GM12878 (cell line): ENCODE measurements around the gene S100A2. TPM values are rescaled to one million over a fixed set of nuclear protein-coding genes. Genes with fewer than 3 reads are reported as not detected.

Experiments used
- BRCA1 ChIP-seq: IDR thresholded peaks from 2 replicates; pipeline ENCODE4 v1.6.1; 2011; ENCODE audit warnings: low read depth, low read length, improper control_type of control experiment
- EGR1 ChIP-seq, 2 experiments: IDR thresholded peaks; 1 replicate in 1 of 2; 2 replicates in 1 of 2; pipeline ENCODE4 v1.6.1; 2011 to 2012; ENCODE audit warnings: low read depth in 2 of 2, low read length in 2 of 2, borderline replicate concordance in 1 of 2, mild to moderate bottlenecking in 1 of 2, moderate library complexity in 1 of 2
- ESRRA ChIP-seq: IDR thresholded peaks from 2 replicates; pipeline ENCODE4 v1.6.1; 2012; ENCODE audit warnings: mild to moderate bottlenecking, low read length, improper control_type of control experiment
- KDM1A ChIP-seq: fragments of 200-600 bp; sonication (generic); IDR thresholded peaks from 2 replicates; pipeline ENCODE4 v1.6.1; 2016; ENCODE audit warnings: borderline replicate concordance
- KLF5 ChIP-seq: fragments of 450-650 bp; IDR thresholded peaks from 2 replicates; pipeline ENCODE4 v1.6.1; 2014; ENCODE audit warnings: mild to moderate bottlenecking; ENCODE audit not compliant: partially characterized antibody
- NBN ChIP-seq: fragments of 450-650 bp; IDR thresholded peaks from 2 replicates; pipeline ENCODE4 v1.6.1; 2016
- PAX8 ChIP-seq: fragments of 450-650 bp; IDR thresholded peaks from 2 replicates; pipeline ENCODE4 v1.6.1; 2017; ENCODE audit warnings: mild to moderate bottlenecking, moderate library complexity
- SMAD1 ChIP-seq: fragments of 450-650 bp; IDR thresholded peaks from 2 replicates; pipeline ENCODE4 v1.6.1; 2018; ENCODE audit warnings: mild to moderate bottlenecking, low read depth; ENCODE audit not compliant: partially characterized antibody
- SMC3 ChIP-seq: IDR thresholded peaks from 2 replicates; pipeline ENCODE4 v1.6.1; 2011; ENCODE audit warnings: low read length, improper control_type of control experiment, borderline replicate concordance
- SPI1 ChIP-seq: IDR thresholded peaks from 2 replicates; pipeline ENCODE4 v1.6.1; 2011; ENCODE audit warnings: low read depth, mild to moderate bottlenecking, low read length, moderate library complexity, borderline replicate concordance; ENCODE audit not compliant: insufficient read depth
- TARDBP ChIP-seq: IDR thresholded peaks from 2 replicates; pipeline ENCODE4 v1.6.1; 2016; ENCODE audit warnings: borderline replicate concordance
- TCF3 ChIP-seq: IDR thresholded peaks from 2 replicates; pipeline ENCODE4 v1.6.1; 2012; ENCODE audit warnings: low read depth, mild to moderate bottlenecking, low read length, borderline replicate concordance; ENCODE audit not compliant: insufficient read depth
- TCF7 ChIP-seq: IDR thresholded peaks from 2 replicates; pipeline ENCODE4 v1.6.1; 2014; ENCODE audit warnings: antibody characterized with exemption, borderline replicate concordance
- ZBED1 ChIP-seq: IDR thresholded peaks from 2 replicates; pipeline ENCODE4 v1.6.1; 2016; ENCODE audit warnings: borderline replicate concordance
- polyA plus RNA-seq, 11 experiments: library from polyadenylated mRNA; depleted of rRNA in 4 of 11; unstranded in 6 of 11; stranded (reverse) in 5 of 11; fragments of >200 nt; fragmentation: Nextera tagmentation in 4 of 11; fragmentation: Illumina TruSeq in 1 of 11; extraction: Ambion mirVana in 4 of 11; extraction: Trizol in 1 of 11; gene quantifications; 1 replicate in 1 of 11; 2 replicates in 10 of 11; pipeline versions ENCODE4 v1.2.1 to v1.2.3, GENCODE V29; 2011 to 2016; ENCODE audit warnings: inconsistent platforms in 2 of 11, missing spikeins in 2 of 11, low read depth in 1 of 11
- total RNA-seq, 4 experiments: library from RNA; depleted of rRNA in 3 of 4; stranded (reverse); fragments of >200 nt in 3 of 4; fragmentation: Illumina TruSeq in 1 of 4; extraction: Trizol in 1 of 4; gene quantifications; 2 replicates each; pipeline versions ENCODE4 v1.2.1 to v1.2.3, GENCODE V29; 2013 to 2021
- TF ChIP-seq, protein P1 (sequence below): fragments of 150-350 bp; IDR thresholded peaks from 2 replicates; pipeline ENCODE4 v1.6.1; 2014; ENCODE audit warnings: mild to moderate bottlenecking, low read depth, low read length
- TF ChIP-seq, protein P2 (sequence below): IDR thresholded peaks from 2 replicates; pipeline ENCODE4 v1.6.1; 2012; ENCODE audit warnings: mild to moderate bottlenecking, low read depth, low read length
- TF ChIP-seq, protein P3 (sequence below): IDR thresholded peaks from 2 replicates; pipeline ENCODE4 v1.6.1; 2012; ENCODE audit warnings: improper control_type of control experiment, low read depth, low read length; ENCODE audit not compliant: insufficient replicate concordance

The S100A2 gene
- total and polyA plus RNA-seq, 10 of the 15 experiments (the other 5 are each of a cell fraction or from before 2014, with no cell fraction given): 0.11 to 1.5 (median 0.59) TPM; not detected in 2

DNA sequence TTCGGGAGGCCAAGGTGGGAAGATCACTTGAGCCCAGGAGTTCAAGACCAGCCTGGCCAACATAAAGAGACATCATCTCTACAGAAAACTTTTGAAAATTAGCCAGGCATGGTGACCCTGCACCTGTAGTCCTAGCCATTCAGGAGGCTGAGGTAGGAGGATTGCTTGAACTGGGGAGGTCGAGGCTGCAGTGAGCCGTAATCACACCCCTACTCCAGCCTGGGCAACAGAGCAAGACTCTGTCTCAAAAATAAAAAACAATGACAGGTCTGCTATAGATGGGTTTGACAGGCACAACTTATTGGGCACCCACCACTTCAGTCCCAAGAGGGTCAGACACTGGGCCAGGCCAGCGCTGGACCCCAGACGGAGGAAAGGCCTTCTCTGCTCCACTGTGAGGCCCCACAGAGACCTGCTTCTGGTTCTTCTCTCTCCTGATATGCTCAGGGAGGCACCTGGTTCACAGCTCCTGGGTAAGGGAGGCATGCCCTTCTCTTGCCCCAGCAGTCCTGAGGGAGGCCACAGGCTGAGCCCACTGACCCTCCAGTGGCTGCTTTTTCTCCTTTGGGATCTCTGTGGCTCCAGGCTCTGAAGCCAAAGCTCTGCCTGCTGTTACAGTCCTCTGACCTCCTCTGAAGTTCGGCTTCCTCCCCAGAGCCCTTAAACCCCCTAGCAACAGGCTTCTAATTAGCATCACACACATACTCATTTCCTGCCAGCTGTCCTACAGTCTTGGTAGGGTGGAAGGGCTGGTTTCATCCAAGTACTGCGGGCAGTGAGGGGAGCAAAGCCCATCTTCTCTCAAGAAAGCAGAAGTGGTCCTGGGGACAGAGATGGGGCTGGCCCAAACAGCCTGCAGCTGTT is 32.9 kb upstream of the S100A2 start (continued):
- TF ChIP-seq SPI1 (peak; percentile 98), TCF7 (no peak), BRCA1 (no peak), TARDBP (no peak), SMC3 (no peak), TCF3 (peak; percentile 82), SMAD1 (no peak), ZBED1 (no peak), NBN (peak; percentile 76; the same call in 1 of the 2 replicates), ESRRA (no peak), KLF5 (peak; percentile 32), EGR1 (IDR thresholded peaks at IDR 0.05; ENCODE audit: borderline replicate concordance in 1 of 2, low read depth in 2 of 2, low read length in 2 of 2) (no peak), KDM1A (no peak), PAX8 (no peak)
- TF ChIP-seq, protein P1, sequence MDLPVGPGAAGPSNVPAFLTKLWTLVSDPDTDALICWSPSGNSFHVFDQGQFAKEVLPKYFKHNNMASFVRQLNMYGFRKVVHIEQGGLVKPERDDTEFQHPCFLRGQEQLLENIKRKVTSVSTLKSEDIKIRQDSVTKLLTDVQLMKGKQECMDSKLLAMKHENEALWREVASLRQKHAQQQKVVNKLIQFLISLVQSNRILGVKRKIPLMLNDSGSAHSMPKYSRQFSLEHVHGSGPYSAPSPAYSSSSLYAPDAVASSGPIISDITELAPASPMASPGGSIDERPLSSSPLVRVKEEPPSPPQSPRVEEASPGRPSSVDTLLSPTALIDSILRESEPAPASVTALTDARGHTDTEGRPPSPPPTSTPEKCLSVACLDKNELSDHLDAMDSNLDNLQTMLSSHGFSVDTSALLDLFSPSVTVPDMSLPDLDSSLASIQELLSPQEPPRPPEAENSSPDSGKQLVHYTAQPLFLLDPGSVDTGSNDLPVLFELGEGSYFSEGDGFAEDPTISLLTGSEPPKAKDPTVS: no peak
- TF ChIP-seq, protein P2, sequence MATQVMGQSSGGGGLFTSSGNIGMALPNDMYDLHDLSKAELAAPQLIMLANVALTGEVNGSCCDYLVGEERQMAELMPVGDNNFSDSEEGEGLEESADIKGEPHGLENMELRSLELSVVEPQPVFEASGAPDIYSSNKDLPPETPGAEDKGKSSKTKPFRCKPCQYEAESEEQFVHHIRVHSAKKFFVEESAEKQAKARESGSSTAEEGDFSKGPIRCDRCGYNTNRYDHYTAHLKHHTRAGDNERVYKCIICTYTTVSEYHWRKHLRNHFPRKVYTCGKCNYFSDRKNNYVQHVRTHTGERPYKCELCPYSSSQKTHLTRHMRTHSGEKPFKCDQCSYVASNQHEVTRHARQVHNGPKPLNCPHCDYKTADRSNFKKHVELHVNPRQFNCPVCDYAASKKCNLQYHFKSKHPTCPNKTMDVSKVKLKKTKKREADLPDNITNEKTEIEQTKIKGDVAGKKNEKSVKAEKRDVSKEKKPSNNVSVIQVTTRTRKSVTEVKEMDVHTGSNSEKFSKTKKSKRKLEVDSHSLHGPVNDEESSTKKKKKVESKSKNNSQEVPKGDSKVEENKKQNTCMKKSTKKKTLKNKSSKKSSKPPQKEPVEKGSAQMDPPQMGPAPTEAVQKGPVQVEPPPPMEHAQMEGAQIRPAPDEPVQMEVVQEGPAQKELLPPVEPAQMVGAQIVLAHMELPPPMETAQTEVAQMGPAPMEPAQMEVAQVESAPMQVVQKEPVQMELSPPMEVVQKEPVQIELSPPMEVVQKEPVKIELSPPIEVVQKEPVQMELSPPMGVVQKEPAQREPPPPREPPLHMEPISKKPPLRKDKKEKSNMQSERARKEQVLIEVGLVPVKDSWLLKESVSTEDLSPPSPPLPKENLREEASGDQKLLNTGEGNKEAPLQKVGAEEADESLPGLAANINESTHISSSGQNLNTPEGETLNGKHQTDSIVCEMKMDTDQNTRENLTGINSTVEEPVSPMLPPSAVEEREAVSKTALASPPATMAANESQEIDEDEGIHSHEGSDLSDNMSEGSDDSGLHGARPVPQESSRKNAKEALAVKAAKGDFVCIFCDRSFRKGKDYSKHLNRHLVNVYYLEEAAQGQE: no peak
- TF ChIP-seq, protein P3, sequence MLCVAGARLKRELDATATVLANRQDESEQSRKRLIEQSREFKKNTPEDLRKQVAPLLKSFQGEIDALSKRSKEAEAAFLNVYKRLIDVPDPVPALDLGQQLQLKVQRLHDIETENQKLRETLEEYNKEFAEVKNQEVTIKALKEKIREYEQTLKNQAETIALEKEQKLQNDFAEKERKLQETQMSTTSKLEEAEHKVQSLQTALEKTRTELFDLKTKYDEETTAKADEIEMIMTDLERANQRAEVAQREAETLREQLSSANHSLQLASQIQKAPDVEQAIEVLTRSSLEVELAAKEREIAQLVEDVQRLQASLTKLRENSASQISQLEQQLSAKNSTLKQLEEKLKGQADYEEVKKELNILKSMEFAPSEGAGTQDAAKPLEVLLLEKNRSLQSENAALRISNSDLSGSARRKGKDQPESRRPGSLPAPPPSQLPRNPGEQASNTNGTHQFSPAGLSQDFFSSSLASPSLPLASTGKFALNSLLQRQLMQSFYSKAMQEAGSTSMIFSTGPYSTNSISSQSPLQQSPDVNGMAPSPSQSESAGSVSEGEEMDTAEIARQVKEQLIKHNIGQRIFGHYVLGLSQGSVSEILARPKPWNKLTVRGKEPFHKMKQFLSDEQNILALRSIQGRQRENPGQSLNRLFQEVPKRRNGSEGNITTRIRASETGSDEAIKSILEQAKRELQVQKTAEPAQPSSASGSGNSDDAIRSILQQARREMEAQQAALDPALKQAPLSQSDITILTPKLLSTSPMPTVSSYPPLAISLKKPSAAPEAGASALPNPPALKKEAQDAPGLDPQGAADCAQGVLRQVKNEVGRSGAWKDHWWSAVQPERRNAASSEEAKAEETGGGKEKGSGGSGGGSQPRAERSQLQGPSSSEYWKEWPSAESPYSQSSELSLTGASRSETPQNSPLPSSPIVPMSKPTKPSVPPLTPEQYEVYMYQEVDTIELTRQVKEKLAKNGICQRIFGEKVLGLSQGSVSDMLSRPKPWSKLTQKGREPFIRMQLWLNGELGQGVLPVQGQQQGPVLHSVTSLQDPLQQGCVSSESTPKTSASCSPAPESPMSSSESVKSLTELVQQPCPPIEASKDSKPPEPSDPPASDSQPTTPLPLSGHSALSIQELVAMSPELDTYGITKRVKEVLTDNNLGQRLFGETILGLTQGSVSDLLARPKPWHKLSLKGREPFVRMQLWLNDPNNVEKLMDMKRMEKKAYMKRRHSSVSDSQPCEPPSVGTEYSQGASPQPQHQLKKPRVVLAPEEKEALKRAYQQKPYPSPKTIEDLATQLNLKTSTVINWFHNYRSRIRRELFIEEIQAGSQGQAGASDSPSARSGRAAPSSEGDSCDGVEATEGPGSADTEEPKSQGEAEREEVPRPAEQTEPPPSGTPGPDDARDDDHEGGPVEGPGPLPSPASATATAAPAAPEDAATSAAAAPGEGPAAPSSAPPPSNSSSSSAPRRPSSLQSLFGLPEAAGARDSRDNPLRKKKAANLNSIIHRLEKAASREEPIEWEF: no peak
